Bronchial epithelial cell (primary cell): ENCODE data around the gene SCAMP3. TPM values are rescaled to one million over a fixed set of nuclear protein-coding genes. Genes with fewer than 3 reads are reported as not detected.

ENCODE experiments used
- total RNA-seq: library from RNA; depleted of rRNA; stranded (reverse); fragments of >200 nt; gene quantifications from 2 replicates; pipeline ENCODE4 v1.2.1, GENCODE V29; 2014

SCAMP3 gene
- total RNA-seq, 1 donor from 2014 or later, result 23.4 TPM

Other genes starting within 250 kb of the SCAMP3 start
- gene DCST2, start 228.6 kb downstream of the SCAMP3 start, total RNA-seq, result under 0.01 and 0.13 TPM in 2 replicates
- gene DCST1, start 228.5 kb downstream of the SCAMP3 start, total RNA-seq, result not detected in 2 replicates
- gene ADAM15, start 211.0 kb downstream of the SCAMP3 start, total RNA-seq, result 181 and 322 TPM in 2 replicates
- gene EFNA4, start 198.6 kb downstream of the SCAMP3 start, total RNA-seq, result 8.7 and 12.9 TPM in 2 replicates
- gene EFNA3, start 183.5 kb downstream of the SCAMP3 start, total RNA-seq, result 3.7 and 11.9 TPM in 2 replicates
- gene EFNA1, start 134.5 kb downstream of the SCAMP3 start, total RNA-seq, result 31.9 and 54.3 TPM in 2 replicates
- gene SLC50A1, start 126.5 kb downstream of the SCAMP3 start, total RNA-seq, result 149 and 161 TPM in 2 replicates
- 37.4 and 43.5 TPM in 2 replicates for gene DPM3, start 121.8 kb downstream of the SCAMP3 start, total RNA-seq
- gene KRTCAP2, start 89.1 kb downstream of the SCAMP3 start, total RNA-seq, result 76.3 and 133 TPM in 2 replicates
- gene TRIM46, start 88.5 kb downstream of the SCAMP3 start, total RNA-seq, result 0.26 and 0.64 TPM in 2 replicates
- 16.3 and 19.6 TPM in 2 replicates for gene THBS3, start 54.5 kb downstream of the SCAMP3 start, total RNA-seq
- gene MTX1, start 53.7 kb downstream of the SCAMP3 start, total RNA-seq, result 48.4 and 49.5 TPM in 2 replicates
- gene ENTREP3, start 6.9 kb downstream of the SCAMP3 start, total RNA-seq, result 3.2 and 3.7 TPM in 2 replicates
- 19.7 and 23.4 TPM in 2 replicates for gene CLK2, start 11.1 kb upstream of the SCAMP3 start, total RNA-seq
- gene HCN3, start 15.1 kb upstream of the SCAMP3 start, total RNA-seq, result 0.90 and 1.1 TPM in 2 replicates
- gene PKLR, start 39.1 kb upstream of the SCAMP3 start, total RNA-seq, result not detected in 2 replicates
- 103 and 167 TPM in 2 replicates for gene FDPS, start 46.5 kb upstream of the SCAMP3 start, total RNA-seq
- gene RUSC1, start 58.5 kb upstream of the SCAMP3 start, total RNA-seq, result 13.2 and 20.6 TPM in 2 replicates